Upper lobe of left lung (tissue), 4 donors: ENCODE data around the gene JTB.
A peak's percentile ranks its signal among the peaks of the same experiment; 100 is the strongest.

ENCODE experiments used
- POLR2A ChIP-seq, 4 donors: fragments of 450-650 bp; IDR thresholded peaks; one replicate each; pipeline ENCODE4 v1.5.1; 2016 to 2017; ENCODE audit warnings: antibody characterized with exemption in 4 of 4, mild to moderate bottlenecking in 2 of 4
- POLR2AphosphoS5 ChIP-seq, 2 donors: sonication (generic); formaldehyde crosslinking; IDR thresholded peaks; one replicate each; pipeline ENCODE4 v1.5.1; 2017; ENCODE audit warnings: antibody characterized with exemption in 2 of 2
- TF ChIP-seq, protein P1 (sequence below), 6 experiments: fragments of 450-650 bp in 4 of 6; fragments of 200-600 bp in 2 of 6; sonication (generic) in 2 of 6; IDR thresholded peaks; one replicate each; pipeline ENCODE4 v1.5.1; 2016 to 2019; ENCODE audit warnings: antibody characterized with exemption in 6 of 6

DNA sequence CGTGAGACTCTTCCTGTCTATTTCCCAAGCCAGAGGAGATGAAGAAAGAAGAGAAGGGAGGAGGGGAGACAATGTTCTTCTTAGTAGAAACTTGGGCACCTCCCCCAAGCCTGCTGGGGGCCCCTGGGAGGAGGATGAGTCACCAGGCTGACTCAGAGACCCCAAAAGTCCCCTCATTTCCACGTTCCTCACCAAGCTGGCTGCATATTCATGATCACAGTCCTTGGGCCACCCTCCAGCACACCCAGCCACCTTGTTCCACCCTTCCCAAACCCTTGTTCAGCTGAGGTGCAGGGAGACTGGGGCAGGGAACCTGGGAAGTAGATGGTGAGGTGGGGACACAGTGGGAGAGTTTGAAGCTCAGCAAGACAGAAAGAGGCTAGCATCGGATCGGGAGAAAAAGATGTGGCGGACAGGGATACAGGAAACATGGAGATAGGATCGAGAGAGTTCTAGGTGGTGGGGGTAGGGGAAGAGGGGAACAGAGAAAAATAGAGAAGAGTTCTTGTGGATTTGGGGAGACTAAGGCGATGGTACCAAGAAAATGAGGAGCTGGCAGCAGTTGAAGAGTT, 8.0 kb upstream of the JTB start:
- TF ChIP-seq POLR2AphosphoS5 (IDR thresholded peaks at IDR 0.05) (peak; percentile 63 to 64), POLR2A (IDR thresholded peaks at IDR 0.05) (peak in 1 of 4 donors; percentile 53)
- TF ChIP-seq, protein P1, sequence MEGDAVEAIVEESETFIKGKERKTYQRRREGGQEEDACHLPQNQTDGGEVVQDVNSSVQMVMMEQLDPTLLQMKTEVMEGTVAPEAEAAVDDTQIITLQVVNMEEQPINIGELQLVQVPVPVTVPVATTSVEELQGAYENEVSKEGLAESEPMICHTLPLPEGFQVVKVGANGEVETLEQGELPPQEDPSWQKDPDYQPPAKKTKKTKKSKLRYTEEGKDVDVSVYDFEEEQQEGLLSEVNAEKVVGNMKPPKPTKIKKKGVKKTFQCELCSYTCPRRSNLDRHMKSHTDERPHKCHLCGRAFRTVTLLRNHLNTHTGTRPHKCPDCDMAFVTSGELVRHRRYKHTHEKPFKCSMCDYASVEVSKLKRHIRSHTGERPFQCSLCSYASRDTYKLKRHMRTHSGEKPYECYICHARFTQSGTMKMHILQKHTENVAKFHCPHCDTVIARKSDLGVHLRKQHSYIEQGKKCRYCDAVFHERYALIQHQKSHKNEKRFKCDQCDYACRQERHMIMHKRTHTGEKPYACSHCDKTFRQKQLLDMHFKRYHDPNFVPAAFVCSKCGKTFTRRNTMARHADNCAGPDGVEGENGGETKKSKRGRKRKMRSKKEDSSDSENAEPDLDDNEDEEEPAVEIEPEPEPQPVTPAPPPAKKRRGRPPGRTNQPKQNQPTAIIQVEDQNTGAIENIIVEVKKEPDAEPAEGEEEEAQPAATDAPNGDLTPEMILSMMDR (IDR thresholded peaks at IDR 0.05) = no peak
